BJ (cell line): Measurements from ENCODE around the gene TFEB. TPM values are rescaled to one million over a fixed set of nuclear protein-coding genes. Genes with fewer than 3 reads are reported as not detected.

Experiments used
- polyA plus RNA-seq: library from polyadenylated mRNA; depleted of rRNA; stranded (reverse); fragments of >200 nt; gene quantifications from 2 replicates; pipeline ENCODE4 v1.2.3, GENCODE V29; 2011; rRNA removed
- small RNA-seq: library from RNA; depleted of rRNA; stranded (forward); fragments of <200 nt; gene quantifications from one replicate; pipeline ENCODE3, GENCODE V24; 2012; ENCODE audit warnings: low replicate concordance, low read depth; ENCODE audit not compliant: insufficient read length

The TFEB gene
- polyA plus RNA-seq, 1 experiment: 21.9 TPM

Small RNAs within 50 kb of the gene (small RNA-seq; reads per million reads assigned to genes)
- not detected for gene AL365205.3

Other genes with a start within 250 kb of the TFEB start
- 1.9 and 4.0 TPM in 2 replicates for gene FOXP4, start 189.2 kb downstream of the TFEB start, polyA plus RNA-seq
- gene MDFI, start 97.1 kb downstream of the TFEB start, polyA plus RNA-seq: not detected in 2 replicates
- gene PGC, start 11.8 kb upstream of the TFEB start, polyA plus RNA-seq: not detected in 2 replicates
- gene FRS3, start 44.3 kb upstream of the TFEB start, polyA plus RNA-seq: 2.1 and 3.3 TPM in 2 replicates
- 0.31 TPM in 1 of 2 replicates, not detected in the other for gene PRICKLE4, start 45.2 kb upstream of the TFEB start, polyA plus RNA-seq
- 157 and 199 TPM in 2 replicates for gene TOMM6, start 52.1 kb upstream of the TFEB start, polyA plus RNA-seq
- gene USP49, start 159.8 kb upstream of the TFEB start, polyA plus RNA-seq: 1.6 and 1.9 TPM in 2 replicates
- 33.0 and 34.4 TPM in 2 replicates for gene MED20, start 185.5 kb upstream of the TFEB start, polyA plus RNA-seq
- 18.0 and 28.5 TPM in 2 replicates for gene BYSL, start 185.9 kb upstream of the TFEB start, polyA plus RNA-seq
- gene CCND3, start 206.2 kb upstream of the TFEB start, polyA plus RNA-seq: 20.0 and 38.5 TPM in 2 replicates